ENCODE results near the gene USP47. TPM values are rescaled to one million over a fixed set of nuclear protein-coding genes. Genes with fewer than 3 reads are reported as not detected.

USP47 gene
- total RNA-seq, 1 donor from 2014 or later: 71.7 TPM

GRCh38 chr11:11979488-11980117 is 137.8 kb downstream of the USP47 start:
- TF ChIP-seq CTCF (IDR thresholded peaks at IDR 0.05): no peak
- TF ChIP-seq EZH2phosphoT487 (IDR thresholded peaks at IDR 0.05): no peak
- no peak for TF ChIP-seq EZH2 (IDR thresholded peaks at IDR 0.05)
- H3K27ac Mint-ChIP-seq: peak overlapping the region; percentile 97
- H3K36me3 Mint-ChIP-seq: peaks cover 26% of the 10 kb centered on the region
- no peak overlapping the region for H3K4me3 Mint-ChIP-seq
- Histone ChIP-seq H3K79me2 (ENCODE audit: low read depth) (no peaks in the 10 kb centered on the region), H3K9ac (no peak overlapping the region), H3F3A (ENCODE audit: low read depth) (no peaks in the 10 kb centered on the region), H4K20me1 (ENCODE audit: low read depth) (no peaks in the 10 kb centered on the region), H3K9me3 (ENCODE audit: low read depth) (no peaks in the 10 kb centered on the region), H2AFZ (replicated peaks) (no peak overlapping the region), H3K4me1 (peaks cover 11% of the 10 kb centered on the region), H3K27ac (no peak overlapping the region), H3K4me2 (no peak overlapping the region), H3K27me3 (no peaks in the 10 kb centered on the region), H3K4me3 (no peak overlapping the region), H3K36me3 (no peaks in the 10 kb centered on the region)
- H3K9me3 Mint-ChIP-seq: peaks cover 7% of the 10 kb centered on the region
- peaks cover 5% of the 10 kb centered on the region for H3K27me3 Mint-ChIP-seq (ENCODE audit: insufficient read depth, low read depth)
- peaks cover 56% of the 10 kb centered on the region for H3K4me1 Mint-ChIP-seq
- no peak for DNase-seq (ENCODE audit: low spot score)

- Mint-ChIP-seq H3K4me1 (peaks cover 51% of the 10 kb centered on the region), H3K4me3 (no peak overlapping the region), H3K36me3 (peaks cover 22% of the 10 kb centered on the region), H3K27me3 (ENCODE audit: insufficient read depth, low read depth) (peaks cover 5% of the 10 kb centered on the region), H3K27ac (peak overlapping the region; percentile 97), H3K9me3 (peaks cover 7% of the 10 kb centered on the region)
- Histone ChIP-seq H3K9me3 (ENCODE audit: low read depth) (no peaks in the 10 kb centered on the region), H3K27ac (no peak overlapping the region), H3K4me2 (no peak overlapping the region), H3F3A (ENCODE audit: low read depth) (no peaks in the 10 kb centered on the region), H2AFZ (replicated peaks) (no peak overlapping the region), H4K20me1 (ENCODE audit: low read depth) (no peaks in the 10 kb centered on the region), H3K27me3 (no peaks in the 10 kb centered on the region), H3K4me1 (peaks cover 11% of the 10 kb centered on the region), H3K4me3 (no peak overlapping the region), H3K79me2 (ENCODE audit: low read depth) (no peaks in the 10 kb centered on the region), H3K36me3 (no peaks in the 10 kb centered on the region), H3K9ac (no peak overlapping the region)
- no peak for TF ChIP-seq EZH2phosphoT487 (IDR thresholded peaks at IDR 0.05)
- no peak for TF ChIP-seq CTCF (IDR thresholded peaks at IDR 0.05)
- no peak for TF ChIP-seq EZH2 (IDR thresholded peaks at IDR 0.05)
- no peak for DNase-seq (ENCODE audit: low spot score)
Observed at GRCh38 chr11:11980200-11980599, 138.4 kb downstream of the USP47 start.

GRCh38 chr11:11980841-11981308 is 139.1 kb downstream of the USP47 start:
- peaks cover 48% of the 10 kb centered on the region for H3K4me1 Mint-ChIP-seq
- DNase-seq (ENCODE audit: low spot score): no peak
- no peak overlapping the region for H3K4me2 ChIP-seq

More at GRCh38 chr11:11980841-11981308, 139.1 kb downstream of the USP47 start:
- H3K27ac ChIP-seq: no peak overlapping the region
- TF ChIP-seq EZH2phosphoT487 (IDR thresholded peaks at IDR 0.05): no peak
- TF ChIP-seq CTCF (IDR thresholded peaks at IDR 0.05): no peak
- TF ChIP-seq EZH2 (IDR thresholded peaks at IDR 0.05): no peak
- no peaks in the 10 kb centered on the region for H3F3A ChIP-seq (ENCODE audit: low read depth)
- H3K27ac Mint-ChIP-seq: no peak overlapping the region
- H3K4me3 Mint-ChIP-seq: no peak overlapping the region
- H3K36me3 Mint-ChIP-seq: peaks cover 20% of the 10 kb centered on the region
- H3K36me3 ChIP-seq: no peaks in the 10 kb centered on the region
- no peak overlapping the region for H3K4me3 ChIP-seq
- H3K79me2 ChIP-seq (ENCODE audit: low read depth): no peaks in the 10 kb centered on the region
- H3K9me3 Mint-ChIP-seq: peaks cover 5% of the 10 kb centered on the region
- H3K4me1 ChIP-seq: peaks cover 11% of the 10 kb centered on the region
- peaks cover 5% of the 10 kb centered on the region for H3K27me3 Mint-ChIP-seq (ENCODE audit: insufficient read depth, low read depth)
- no peaks in the 10 kb centered on the region for H4K20me1 ChIP-seq (ENCODE audit: low read depth)
- no peak overlapping the region for H3K9ac ChIP-seq
- H2AFZ ChIP-seq (replicated peaks): no peak overlapping the region
- no peaks in the 10 kb centered on the region for H3K27me3 ChIP-seq
- H3K9me3 ChIP-seq (ENCODE audit: low read depth): no peaks in the 10 kb centered on the region

Measured in neural progenitor cell (in vitro differentiated cells).